Measurements from ENCODE around the gene HOXA1. TPM values are rescaled to one million over a fixed set of nuclear protein-coding genes. Genes with fewer than 3 reads are reported as not detected.

HOXA1 gene
- total RNA-seq, 2 donors from 2014 or later, result 1.7 to 2.0 TPM

DNA sequence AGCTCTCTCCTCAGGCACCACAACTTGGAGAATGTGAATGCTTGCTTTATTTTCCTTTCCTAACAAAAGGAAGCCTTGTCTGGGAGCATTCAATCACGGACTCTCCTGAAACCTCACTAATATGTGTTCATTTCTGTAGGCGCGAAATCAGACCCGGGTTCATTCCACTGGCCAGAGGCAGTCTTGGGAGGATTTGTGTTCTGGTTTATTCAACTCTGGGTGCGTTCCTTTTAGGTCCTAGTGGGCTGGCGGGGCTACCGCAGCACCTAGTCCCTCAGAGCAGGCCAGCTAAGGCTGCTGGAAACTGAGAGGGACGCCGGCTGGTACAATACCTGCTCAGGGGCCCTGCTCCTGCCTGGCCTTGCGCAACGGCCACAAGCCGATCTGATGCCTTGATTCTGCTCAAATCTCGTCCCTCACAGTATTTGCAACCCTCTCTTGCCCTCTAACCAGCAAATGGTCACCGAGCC is 27.2 kb upstream of the HOXA1 start:
- Histone ChIP-seq H3K27ac (peak overlapping the region; percentile 83), H3K9ac (ENCODE audit: low read depth in 2 of 2, low read length in 2 of 2) (peak overlapping the region; percentile 61 to 87), H3K27me3 (no peaks in the 10 kb centered on the region), H3K36me3 (no peaks in the 10 kb centered on the region), H3K4me3 (peak overlapping the region; percentile 16), H3K9me3 (no peaks in the 10 kb centered on the region), H3K4me1 (peaks cover 17% of the 10 kb centered on the region)
- TF ChIP-seq, protein P1, sequence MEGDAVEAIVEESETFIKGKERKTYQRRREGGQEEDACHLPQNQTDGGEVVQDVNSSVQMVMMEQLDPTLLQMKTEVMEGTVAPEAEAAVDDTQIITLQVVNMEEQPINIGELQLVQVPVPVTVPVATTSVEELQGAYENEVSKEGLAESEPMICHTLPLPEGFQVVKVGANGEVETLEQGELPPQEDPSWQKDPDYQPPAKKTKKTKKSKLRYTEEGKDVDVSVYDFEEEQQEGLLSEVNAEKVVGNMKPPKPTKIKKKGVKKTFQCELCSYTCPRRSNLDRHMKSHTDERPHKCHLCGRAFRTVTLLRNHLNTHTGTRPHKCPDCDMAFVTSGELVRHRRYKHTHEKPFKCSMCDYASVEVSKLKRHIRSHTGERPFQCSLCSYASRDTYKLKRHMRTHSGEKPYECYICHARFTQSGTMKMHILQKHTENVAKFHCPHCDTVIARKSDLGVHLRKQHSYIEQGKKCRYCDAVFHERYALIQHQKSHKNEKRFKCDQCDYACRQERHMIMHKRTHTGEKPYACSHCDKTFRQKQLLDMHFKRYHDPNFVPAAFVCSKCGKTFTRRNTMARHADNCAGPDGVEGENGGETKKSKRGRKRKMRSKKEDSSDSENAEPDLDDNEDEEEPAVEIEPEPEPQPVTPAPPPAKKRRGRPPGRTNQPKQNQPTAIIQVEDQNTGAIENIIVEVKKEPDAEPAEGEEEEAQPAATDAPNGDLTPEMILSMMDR (IDR thresholded peaks at IDR 0.05), result no peak
- intact Hi-C loops (cut with DNase I), result no loop called here
- peak; percentile 29 for DNase-seq

DNA sequence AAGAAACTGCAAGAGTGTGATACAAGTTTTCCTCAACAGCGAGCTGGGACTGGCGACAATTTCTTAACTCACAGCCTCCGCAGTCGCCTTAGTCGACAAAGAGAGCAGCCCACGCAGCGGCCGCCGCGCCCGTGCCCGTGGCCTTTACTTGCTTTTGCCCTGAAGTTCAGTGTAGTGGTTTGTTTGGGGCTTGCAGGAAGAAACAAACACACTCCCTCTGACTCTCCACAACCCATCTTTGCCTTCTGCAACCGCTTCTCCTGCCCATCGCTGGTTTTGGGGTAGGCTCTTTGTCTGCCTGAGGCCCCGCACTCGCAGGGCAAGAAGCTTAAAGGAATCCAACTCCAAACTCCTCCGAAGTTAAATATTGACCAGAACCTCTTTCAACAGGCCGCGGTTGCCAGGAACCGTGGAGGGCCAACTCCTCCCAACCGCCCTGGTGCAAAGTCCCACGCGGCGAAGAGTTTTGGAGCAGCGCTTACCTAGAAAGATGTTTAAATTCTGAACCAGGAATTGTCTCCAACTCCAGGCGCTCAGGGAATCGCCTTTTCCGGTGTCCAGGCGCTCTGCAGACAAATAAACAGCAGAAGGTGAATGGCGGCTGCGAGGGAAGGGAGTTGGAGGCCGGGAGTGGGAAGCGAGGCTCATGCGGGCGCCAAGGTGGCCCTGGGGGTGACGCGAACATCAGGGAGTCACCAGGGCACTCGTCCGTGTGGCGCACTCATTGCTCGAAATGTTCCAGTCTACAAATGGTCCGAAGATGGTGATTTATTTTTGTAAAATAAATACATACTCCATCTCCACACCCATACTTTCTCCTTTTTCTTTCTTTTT is 26.5 kb upstream of the HOXA1 start:
- Histone ChIP-seq H3K9me3 (no peaks in the 10 kb centered on the region), H3K27ac (peak overlapping the region; percentile 83), H3K27me3 (no peaks in the 10 kb centered on the region), H3K4me3 (peak overlapping the region; percentile 16), H3K36me3 (no peaks in the 10 kb centered on the region), H3K4me1 (peaks cover 17% of the 10 kb centered on the region), H3K9ac (ENCODE audit: low read depth in 2 of 2, low read length in 2 of 2) (peak overlapping the region; percentile 56 to 87)
- TF ChIP-seq, protein P1 (IDR thresholded peaks at IDR 0.05), result no peak
- intact Hi-C loops (cut with DNase I), result no loop called here
- peak; percentile 91 for DNase-seq

DNA sequence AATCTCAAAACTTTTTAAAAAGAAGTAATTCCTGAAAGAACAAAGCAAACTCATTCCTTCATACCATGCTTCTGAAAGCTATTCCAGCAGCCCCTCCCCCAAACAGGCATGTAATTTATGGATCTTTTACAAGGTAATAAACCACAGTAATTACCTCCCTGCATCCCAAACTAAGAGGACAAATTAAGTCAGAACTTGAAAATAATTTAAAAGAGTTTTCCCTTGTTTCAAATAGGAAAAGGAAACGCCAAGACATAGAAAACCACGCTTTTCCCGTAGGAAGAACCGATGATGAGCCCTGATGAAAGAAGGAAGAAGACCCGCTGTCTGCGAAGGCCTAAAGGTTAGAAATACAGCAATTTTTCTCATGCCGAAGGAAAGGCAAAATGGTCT is 25.9 kb upstream of the HOXA1 start:
- Histone ChIP-seq H3K4me3 (peak overlapping the region; percentile 16), H3K9me3 (no peaks in the 10 kb centered on the region), H3K27ac (peak overlapping the region; percentile 83), H3K27me3 (no peaks in the 10 kb centered on the region), H3K9ac (ENCODE audit: low read depth in 2 of 2, low read length in 2 of 2) (peak overlapping the region; percentile 51 to 87), H3K36me3 (no peaks in the 10 kb centered on the region), H3K4me1 (peaks cover 20% of the 10 kb centered on the region)
- TF ChIP-seq, protein P1 (IDR thresholded peaks at IDR 0.05), result no peak
- intact Hi-C loops (cut with DNase I), result no loop called here
- peak; percentile 49 for DNase-seq

DNA sequence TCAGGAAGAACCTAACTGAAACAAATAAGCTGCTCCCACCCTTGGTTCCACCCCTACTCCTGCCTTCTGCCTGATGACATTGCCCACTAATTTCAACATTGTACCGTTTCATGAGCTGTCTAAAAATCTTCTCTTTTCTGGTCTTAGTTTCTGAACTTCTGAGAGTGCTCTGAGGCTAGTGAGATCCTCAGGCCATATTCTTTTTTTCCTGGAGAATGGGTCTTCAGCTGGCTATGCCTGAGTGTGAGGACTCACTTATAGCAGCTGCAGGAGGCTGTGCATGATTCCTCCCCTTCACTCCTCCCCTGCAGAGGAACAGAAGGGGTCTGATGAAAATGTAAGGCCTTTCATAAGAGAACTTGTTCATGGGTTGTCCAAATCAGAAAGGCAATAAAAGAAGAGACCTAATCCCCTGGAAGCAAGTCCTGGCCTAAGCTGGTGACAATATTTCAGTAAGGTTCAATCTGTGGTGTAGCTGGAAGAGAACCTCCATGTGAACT is 23.7 kb upstream of the HOXA1 start:
- no peaks in the 10 kb centered on the region for H3K27me3 ChIP-seq
- H3K36me3 ChIP-seq, result no peaks in the 10 kb centered on the region
- peak overlapping the region in 1 of 2 donors; percentile 97 for H3K9ac ChIP-seq (ENCODE audit: low read depth in 2 of 2, low read length in 2 of 2)
- DNase-seq, result peak; percentile 16
- TF ChIP-seq, protein P1 (IDR thresholded peaks at IDR 0.05), result no peak
- H3K9me3 ChIP-seq, result no peaks in the 10 kb centered on the region
- H3K27ac ChIP-seq, result peak overlapping the region; percentile 13
- intact Hi-C loops (cut with DNase I), result no loop called here
- peaks cover 20% of the 10 kb centered on the region for H3K4me1 ChIP-seq
- no peak overlapping the region for H3K4me3 ChIP-seq

DNA sequence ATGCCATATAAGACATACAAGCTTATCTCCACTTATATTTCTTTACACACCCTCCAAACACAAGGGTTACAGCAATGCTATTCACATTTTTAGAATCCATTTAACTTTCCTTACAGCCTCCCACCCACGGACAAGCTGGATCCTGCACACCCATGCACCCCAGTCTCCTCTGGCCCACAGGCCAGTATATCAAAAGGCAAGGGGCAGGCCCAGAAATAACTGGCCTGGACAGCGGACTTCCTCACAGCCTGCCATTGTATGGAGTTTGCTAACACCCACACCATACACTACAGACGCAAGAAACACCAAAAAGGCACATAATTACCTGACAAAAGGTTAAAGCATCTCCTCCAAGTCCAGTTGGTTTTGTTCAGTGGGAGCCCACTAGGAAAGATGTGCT is 22.8 kb upstream of the HOXA1 start:
- Histone ChIP-seq H3K27me3 (no peaks in the 10 kb centered on the region), H3K9ac (ENCODE audit: low read depth in 2 of 2, low read length in 2 of 2) (peak overlapping the region in 1 of 2 donors; percentile 97), H3K4me3 (no peak overlapping the region)

More for the DNA sequence above, 22.8 kb upstream of the HOXA1 start:
- peaks cover 20% of the 10 kb centered on the region for H3K4me1 ChIP-seq
- TF ChIP-seq, protein P1 (IDR thresholded peaks at IDR 0.05), result no peak
- H3K36me3 ChIP-seq, result no peaks in the 10 kb centered on the region
- peak; percentile 34 for DNase-seq
- peak overlapping the region; percentile 75 for H3K27ac ChIP-seq
- intact Hi-C loops (cut with DNase I), result no loop called here
- no peaks in the 10 kb centered on the region for H3K9me3 ChIP-seq
